Lower leg skin (tissue), 4 donors: ENCODE measurements around the gene SORCS2. TPM values are rescaled to one million over a fixed set of nuclear protein-coding genes. Genes with fewer than 3 reads are reported as not detected.

Experiments used
- DNase-seq, 2 donors: peaks; one replicate each; pipeline ENCODE4 v3.0.0-alpha.2; 2019; ENCODE audit warnings: low spot score in 2 of 2
- H3K4me3 ChIP-seq: fragments of 200-600 bp; sonication (generic); 2 replicates; pipeline ENCODE4 v1.5.1; 2017; ENCODE audit warnings: mild to moderate bottlenecking, low read depth; ENCODE audit not compliant: poor library complexity, severe bottlenecking
- POLR2A ChIP-seq, 2 donors: fragments of 450-650 bp; IDR thresholded peaks; one replicate each; pipeline ENCODE4 v1.6.1; 2016 to 2017; ENCODE audit warnings: antibody characterized with exemption in 2 of 2, mild to moderate bottlenecking in 1 of 2, moderate library complexity in 1 of 2
- WGBS, 2 donors: methylation state at CpG; one replicate each; pipeline ENCODE4 v1.1.5; 2018; 5-methylcytosine and 5-hydroxymethylcytosine counted together
- intact Hi-C: fragments of 100-400 bp; cut with DNase I; formaldehyde crosslinking; loops from one replicate; pipeline ENCODE4 v1.15.0; 2023; ENCODE audit warnings: low total_unique reads
- total RNA-seq, 4 donors: library from RNA; depleted of rRNA; stranded (reverse); fragments of >200 nt; gene quantifications; one replicate each; pipeline ENCODE4 v1.1.0, GENCODE V29; 2016
- TF ChIP-seq, protein P1 (sequence below), 3 donors: fragments of 450-650 bp; IDR thresholded peaks; one replicate each; pipeline ENCODE4 v1.5.1; 2016; ENCODE audit warnings: antibody characterized with exemption in 3 of 3, mild to moderate bottlenecking in 3 of 3, moderate library complexity in 2 of 3

SORCS2 gene
- total RNA-seq, 4 donors from 2014 or later: 1.1 to 6.4 (median 1.5) TPM

DNA sequence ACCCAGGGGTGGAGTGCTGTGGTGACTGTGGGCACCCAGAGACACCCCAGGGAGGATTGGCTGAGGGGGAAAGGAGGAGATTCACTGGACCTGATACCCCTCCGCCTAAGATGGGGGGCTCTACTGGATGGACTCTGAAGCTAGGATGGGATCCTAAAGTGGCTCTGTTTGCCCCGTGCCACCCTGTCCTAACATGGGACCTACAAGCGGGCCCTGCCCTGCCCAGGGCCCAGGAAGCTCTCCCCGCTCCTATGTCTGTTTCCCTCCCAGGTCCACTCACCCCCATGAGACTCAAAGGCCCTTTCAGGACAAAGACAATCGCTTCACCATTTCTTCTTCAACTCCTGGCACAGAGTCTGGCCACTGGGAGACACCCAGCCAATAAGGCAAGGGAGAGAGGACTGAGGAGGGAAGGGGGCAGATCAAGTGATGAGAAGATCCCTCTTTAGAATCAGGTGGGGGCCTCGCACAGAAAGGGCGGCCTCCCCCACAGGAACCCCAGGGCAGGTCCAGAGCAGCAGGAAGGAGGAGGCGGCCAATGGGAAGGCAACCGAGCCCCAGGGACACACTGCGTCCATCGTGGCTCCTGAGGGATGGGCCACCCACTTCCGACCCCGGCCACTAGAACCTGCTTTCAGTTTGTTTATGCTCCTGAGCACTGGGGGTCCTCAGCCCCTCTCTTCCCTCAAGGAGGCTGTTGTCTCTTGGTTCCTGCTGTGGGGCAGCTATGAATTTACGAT, 592.0 kb downstream of the SORCS2 start:
- WGBS, 2 donors: 95% methylated on average over 14 of the region's 14 CpGs
- intact Hi-C loops: no loop called here
- DNase-seq: no peak
- TF ChIP-seq POLR2A (IDR thresholded peaks at IDR 0.05): no peak
- TF ChIP-seq, protein P1, sequence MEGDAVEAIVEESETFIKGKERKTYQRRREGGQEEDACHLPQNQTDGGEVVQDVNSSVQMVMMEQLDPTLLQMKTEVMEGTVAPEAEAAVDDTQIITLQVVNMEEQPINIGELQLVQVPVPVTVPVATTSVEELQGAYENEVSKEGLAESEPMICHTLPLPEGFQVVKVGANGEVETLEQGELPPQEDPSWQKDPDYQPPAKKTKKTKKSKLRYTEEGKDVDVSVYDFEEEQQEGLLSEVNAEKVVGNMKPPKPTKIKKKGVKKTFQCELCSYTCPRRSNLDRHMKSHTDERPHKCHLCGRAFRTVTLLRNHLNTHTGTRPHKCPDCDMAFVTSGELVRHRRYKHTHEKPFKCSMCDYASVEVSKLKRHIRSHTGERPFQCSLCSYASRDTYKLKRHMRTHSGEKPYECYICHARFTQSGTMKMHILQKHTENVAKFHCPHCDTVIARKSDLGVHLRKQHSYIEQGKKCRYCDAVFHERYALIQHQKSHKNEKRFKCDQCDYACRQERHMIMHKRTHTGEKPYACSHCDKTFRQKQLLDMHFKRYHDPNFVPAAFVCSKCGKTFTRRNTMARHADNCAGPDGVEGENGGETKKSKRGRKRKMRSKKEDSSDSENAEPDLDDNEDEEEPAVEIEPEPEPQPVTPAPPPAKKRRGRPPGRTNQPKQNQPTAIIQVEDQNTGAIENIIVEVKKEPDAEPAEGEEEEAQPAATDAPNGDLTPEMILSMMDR (IDR thresholded peaks at IDR 0.05): no peak
- no peak overlapping the region for H3K4me3 ChIP-seq

DNA sequence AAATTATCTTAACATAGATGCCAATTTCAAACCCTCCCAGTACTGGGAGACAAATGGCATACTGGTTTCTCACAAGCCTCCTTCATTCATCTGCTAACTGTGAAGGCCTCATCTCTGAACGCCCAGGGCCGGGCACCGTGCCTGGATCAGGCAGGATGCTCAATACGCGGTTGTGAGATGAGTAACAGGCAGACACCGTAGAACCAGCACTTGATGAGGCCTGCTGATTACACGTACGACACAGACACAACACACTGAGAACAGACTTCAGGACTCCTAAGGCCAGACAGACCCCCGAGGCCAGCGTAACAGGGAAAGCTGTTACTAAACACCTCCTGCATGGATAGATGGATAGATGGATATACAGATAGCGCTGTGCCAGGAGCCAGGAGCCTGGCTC, 592.7 kb downstream of the SORCS2 start:
- no peak overlapping the region for H3K4me3 ChIP-seq
- no peak for TF ChIP-seq POLR2A (IDR thresholded peaks at IDR 0.05)
- TF ChIP-seq, protein P1 (IDR thresholded peaks at IDR 0.05): no peak
- no peak for DNase-seq
- WGBS, 2 donors: 79 to 83% methylated on average over 11 of the region's 11 CpGs
- intact Hi-C loops: no loop called here

- no peak for TF ChIP-seq POLR2A (IDR thresholded peaks at IDR 0.05)
- TF ChIP-seq, protein P1 (IDR thresholded peaks at IDR 0.05): no peak
- intact Hi-C loops: no loop called here
- no peak overlapping the region for H3K4me3 ChIP-seq
- DNase-seq: no peak
- WGBS, 2 donors: 91 to 95% methylated on average over 10 of the region's 10 CpGs
These were observed 593.7 kb downstream of the SORCS2 start for GRCh38 chr4:7786040-7786439.

- no peak for TF ChIP-seq POLR2A (IDR thresholded peaks at IDR 0.05)
- TF ChIP-seq, protein P1 (IDR thresholded peaks at IDR 0.05): no peak
- WGBS, 2 donors: 94 to 95% methylated on average over 10 of the region's 10 CpGs
These were observed 594.2 kb downstream of the SORCS2 start for GRCh38 chr4:7786517-7786916.

DNA sequence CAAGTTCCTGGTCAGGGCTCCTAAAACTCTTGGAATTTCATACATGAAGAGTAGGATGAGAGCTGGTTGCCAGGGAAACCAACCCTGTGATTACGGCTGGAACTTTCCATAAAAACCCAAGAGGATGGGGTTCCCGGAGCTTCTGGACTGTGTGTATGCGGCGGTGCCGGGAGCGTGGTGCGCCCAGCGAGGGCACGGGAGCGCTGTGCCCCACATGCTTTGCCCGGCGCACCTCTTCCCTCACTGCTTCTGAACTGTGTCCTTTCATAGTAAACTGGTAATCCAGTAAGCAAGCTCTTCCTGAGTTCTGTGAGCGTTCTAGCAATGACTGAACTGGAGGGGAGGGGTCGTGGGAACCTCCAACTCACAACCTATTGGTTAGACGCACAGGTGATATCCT, 594.7 kb downstream of the SORCS2 start:
- no peak for TF ChIP-seq POLR2A (IDR thresholded peaks at IDR 0.05)
- TF ChIP-seq, protein P1 (IDR thresholded peaks at IDR 0.05): no peak

More at GRCh38 chr4:7786517-7786916, 594.2 kb downstream of the SORCS2 start:
- intact Hi-C loops: no loop called here
- H3K4me3 ChIP-seq: no peak overlapping the region
- no peak for DNase-seq

More for the DNA sequence above, 594.7 kb downstream of the SORCS2 start:
- intact Hi-C loops: no loop called here
- H3K4me3 ChIP-seq: no peak overlapping the region
- DNase-seq: no peak
- WGBS, 2 donors: 91 to 96% methylated on average over 15 of the region's 15 CpGs
